ENCODE data around the gene PHLDB1. TPM values are rescaled to one million over a fixed set of nuclear protein-coding genes. Genes with fewer than 3 reads are reported as not detected.
"Not testable (repeated sequence)": the region's sequence is repeated elsewhere in the genome, so short reads cannot be mapped to it uniquely, and the experiment has no call there.

PHLDB1 gene
- 100 to 1,000 TPM in 2 of 3 donors, 10 to 100 TPM in 1; 31.5 to 339 (median 208) TPM for polyA plus RNA-seq

DNA sequence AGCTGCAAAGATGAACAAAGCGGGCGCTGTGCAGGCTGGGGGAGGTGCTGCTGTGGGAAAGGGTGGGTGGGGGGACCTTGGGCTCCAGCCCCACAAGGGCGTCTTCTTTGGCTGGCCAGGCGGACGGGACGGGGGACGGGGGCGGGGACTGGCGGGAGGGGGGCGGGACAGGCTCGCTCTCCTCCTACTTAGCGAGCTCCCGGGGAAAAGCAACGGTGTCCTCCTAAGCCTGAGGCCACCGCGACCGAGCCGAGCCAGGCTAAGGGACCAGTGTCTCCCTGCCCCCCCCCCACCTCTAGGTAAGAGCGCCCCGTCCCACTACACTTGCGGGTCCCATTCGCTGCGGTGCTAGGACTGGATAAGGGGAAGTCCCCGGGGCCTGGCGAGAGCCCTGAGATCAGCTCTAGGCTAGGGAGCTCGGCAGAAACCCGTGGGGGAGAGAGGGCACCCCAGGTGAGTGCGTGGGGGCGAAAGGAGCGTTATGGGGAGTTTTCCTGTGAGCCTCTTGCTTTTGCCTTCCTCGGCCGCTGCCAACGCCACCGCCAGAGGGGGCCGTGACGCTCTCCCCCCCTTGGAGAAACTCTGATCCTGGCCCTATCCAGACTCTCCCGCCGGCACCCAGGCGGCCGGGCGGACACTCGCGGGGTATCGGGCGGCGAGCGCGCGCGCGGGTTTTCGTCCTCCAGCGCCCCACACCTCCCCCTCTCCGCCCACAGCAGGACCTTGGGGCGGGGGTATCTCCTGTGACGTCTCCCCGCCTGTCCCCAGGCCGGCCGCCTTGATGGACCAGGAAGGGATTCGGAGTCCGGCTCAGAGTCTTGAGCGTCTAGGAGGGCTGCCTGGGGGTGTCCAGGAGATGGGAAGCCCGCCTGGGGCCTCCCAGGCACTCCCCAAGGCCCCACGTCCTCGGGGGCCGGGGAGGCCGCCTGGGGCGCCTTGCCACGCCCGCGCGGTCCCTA is at the start of gene PHLDB1:
Gene PHLDB1, plus strand, starts transcription at position 215 of the 959 bp plus-strand sequence. CDS start 6,222 bp downstream, outside the sequence.
- WGBS, 3 donors = 0 to 1% (median 1%) methylated on average over 64 to 71 of the region's 72 CpGs
- H3K27ac ChIP-seq (ENCODE audit: low read depth, low read length) = peak within 1 kb of the TSS; percentile 71

DNA sequence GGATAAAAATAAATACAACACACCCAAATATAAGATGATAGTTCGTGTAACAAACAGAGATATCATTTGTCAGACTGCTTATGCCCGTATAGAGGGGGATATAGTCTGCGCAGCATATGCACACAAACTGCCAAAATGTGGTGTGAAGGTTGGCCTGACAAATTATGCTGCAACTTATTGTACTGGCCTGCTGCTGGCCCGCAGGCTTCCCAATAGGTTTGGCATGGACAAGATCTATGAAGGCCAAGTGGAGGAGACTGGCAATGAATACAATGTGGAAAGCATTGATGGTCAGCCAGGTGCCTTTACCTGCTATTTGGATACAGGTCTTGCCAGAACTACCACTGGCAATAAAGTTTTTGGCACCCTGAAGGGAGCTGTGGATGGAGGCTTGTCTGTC is 46.6 kb upstream of the PHLDB1 start:
- 86 to 96% (median 94%) methylated on average over 4 of the region's 4 CpGs for WGBS, 3 donors
- no peak overlapping the region for H3K27ac ChIP-seq (ENCODE audit: low read depth, low read length)

DNA sequence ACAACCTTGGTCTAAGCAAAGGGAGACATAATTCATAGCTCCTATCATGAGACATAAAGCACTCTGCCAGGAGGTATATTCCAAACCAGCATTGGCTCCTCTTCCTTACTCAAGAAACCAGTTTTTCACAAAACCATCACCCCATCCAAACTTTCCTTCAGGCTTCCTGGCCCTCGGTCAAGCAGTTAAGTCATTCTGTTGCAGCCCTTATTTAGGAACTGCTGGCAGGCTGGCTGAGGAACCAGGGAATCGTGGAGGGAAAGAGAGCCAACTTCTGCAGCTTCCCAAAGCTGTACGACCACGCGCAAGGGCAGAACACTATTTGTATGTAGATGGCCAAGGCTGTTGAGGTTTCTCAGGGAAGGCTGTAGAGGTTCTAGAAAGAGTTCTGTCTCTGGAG is 42.4 kb upstream of the PHLDB1 start:
- 38 to 51% (median 38%) methylated on average over 5 of the region's 5 CpGs for WGBS, 3 donors
- H3K27ac ChIP-seq (ENCODE audit: low read depth, low read length) = no peak overlapping the region

DNA sequence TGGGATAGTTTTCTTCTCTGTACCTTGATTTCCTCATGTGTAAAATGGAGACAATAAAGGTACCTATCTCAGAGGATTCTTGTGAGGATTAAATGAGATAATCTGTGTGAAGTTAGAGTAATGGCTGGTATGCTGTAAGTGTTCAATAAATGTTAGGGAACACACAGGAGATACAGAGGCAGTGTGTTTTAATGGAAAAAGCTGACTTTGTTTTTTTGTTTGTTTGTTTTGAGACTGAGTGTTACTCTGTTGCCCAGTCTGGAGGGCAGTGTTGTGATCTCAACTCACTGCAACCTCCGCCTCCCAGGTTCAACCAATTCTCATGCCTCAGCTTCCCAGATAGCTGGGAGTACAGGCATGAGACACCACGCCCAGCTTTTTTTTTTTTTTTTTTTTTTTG is 37.7 kb upstream of the PHLDB1 start:
- 81 to 97% (median 89%) methylated on average over 1 to 2 of the region's 2 CpGs for WGBS, 3 donors
- no peak overlapping the region for H3K27ac ChIP-seq (ENCODE audit: low read depth, low read length)

DNA sequence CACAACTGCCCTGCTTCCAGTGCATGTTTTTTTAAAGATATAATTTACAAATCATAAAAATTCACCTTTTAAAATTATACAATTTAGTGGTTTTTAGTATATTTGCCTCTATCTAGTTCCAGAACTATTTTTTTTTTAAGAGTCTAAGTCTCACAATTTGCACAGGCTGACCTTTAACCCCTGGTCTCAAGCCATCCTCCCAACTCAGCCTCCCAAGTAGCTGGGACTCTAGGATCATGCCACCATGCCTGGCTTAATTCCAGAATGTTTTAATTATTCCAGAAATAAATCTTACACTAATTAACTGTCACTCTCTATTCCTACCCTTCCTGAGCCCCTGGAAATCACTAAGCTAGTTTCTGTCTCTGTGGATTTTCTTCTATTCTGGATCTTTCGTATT is 36.6 kb upstream of the PHLDB1 start:
- no peak overlapping the region for H3K27ac ChIP-seq (ENCODE audit: low read depth, low read length)
- 95 to 100% (median 95%) methylated on average over 1 of the region's 1 CpG for WGBS, 3 donors

DNA sequence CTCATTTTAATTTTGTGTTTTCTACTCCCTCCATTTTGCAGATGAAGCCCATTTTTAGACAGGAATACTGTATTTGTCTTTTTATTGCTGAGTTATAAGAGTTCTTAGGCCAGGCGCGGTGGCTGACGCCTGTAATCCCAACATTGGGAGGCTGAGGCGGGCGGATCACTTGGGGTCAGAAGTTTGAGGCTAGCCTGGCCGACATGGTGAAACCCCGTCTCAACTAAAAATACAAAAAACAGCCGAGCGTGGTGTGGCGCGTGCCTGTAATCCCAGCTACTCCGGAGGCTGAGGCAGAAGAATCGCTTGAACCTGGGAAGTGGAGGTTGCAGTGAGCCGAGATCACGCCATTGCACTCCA is 35.7 kb upstream of the PHLDB1 start:
- WGBS, 3 donors = 2 to 13% (median 13%) methylated on average over 15 of the region's 15 CpGs
- not testable (repeated sequence) for H3K27ac ChIP-seq (ENCODE audit: low read depth, low read length)

DNA sequence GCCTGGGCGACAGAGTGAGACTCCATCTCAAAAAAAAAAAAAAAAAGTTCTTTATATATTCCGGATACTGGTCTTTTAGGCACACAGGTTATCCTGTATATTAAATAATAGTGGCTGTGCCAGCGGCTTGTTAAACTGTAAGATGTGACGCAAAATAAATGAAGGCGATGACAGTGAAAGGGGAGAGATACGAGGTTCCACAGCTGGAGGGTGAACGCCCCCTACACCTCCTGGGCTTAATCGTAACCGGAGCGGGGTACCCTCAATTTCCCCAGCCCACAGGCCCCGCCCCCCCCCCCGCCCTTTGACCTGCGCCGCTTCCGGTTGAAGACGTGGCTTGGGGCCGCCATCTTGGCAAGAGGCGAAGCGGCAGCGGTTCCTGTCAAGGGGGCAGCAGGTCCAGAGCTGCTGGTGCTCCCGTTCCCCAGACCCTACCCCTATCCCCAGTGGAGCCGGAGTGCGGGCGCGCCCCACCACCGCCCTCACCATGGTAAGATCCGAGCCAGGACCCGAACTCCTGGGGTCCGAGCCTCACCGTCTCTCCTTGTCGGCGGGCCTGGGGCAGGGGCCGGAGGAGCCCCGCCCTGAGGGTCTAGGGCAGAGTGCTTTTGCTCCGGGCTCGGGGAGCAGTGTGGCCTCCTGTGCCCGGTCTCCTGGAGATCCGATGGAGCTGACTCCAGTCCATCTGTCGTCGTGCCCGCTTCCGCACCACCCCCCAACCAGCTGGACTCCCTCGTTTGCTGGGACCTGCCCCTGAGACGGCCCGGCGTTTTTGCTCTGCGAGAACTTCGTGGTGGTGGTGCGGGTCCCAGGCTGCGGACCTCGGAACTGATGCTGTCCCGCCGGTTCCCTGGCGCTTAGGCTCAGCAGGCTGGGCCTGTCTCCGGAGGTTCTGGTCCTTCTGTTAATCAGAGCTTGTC is 35.1 kb upstream of the PHLDB1 start, which contains the start of gene ARCN1:
Gene ARCN1, plus strand, starts transcription at position 349 of the 920 bp plus-strand sequence. Its CDS starts 139 bp downstream, at position 488.
- peak within 1 kb of the TSS; percentile 97 for H3K27ac ChIP-seq (ENCODE audit: low read depth, low read length)
- 0 to 1% (median 0%) methylated on average over 50 to 55 of the region's 55 CpGs for WGBS, 3 donors

DNA sequence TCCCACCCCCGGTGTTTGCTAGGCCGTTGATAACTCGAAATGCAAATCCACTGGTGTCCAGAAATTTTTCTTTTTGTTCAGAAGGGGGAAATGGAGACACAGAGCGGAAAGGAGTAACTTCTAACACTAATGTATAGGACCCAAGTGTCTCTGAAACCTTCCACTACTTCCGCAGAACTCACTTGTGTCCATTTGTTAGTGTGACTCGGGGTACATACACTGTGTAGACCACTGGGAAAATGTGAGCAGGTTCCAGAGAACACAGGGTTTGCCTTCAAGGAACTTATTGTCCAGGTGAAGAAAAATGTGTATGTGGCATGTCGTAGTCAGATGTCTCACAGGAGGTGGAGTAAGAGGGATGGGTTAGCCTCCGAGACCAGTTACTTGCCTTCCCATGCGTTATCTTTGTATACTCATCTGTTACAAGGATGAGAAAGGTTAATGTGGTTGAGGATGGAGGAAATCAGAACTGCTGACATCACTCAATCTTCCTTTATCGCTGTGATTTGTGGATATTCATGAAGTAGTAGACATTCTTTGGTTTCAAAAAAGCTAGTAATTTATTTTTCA is 34.3 kb upstream of the PHLDB1 start:
- WGBS, 3 donors = 2 to 4% (median 3%) methylated on average over 10 of the region's 10 CpGs
- peak overlapping the region; percentile 97 for H3K27ac ChIP-seq (ENCODE audit: low read depth, low read length)

DNA sequence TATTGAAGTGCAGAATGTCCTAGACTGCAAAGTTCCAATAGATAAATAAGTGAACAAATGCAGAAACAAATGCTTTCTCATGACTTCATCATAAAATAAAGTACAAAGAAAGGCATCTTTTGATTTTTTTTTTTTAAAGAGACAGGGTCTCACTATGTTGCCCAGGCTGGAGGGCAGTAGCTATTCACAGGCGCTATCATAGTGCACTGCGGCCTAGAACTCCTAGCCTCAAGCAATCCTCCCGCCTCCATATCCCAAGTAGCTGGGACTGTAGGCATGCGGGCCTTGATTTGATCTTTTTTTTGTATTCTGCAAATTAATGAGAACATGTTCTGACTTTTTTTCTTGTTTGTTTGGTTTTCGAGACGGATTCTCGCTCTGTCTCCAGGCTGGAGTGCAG is 32.8 kb upstream of the PHLDB1 start:
- H3K27ac ChIP-seq (ENCODE audit: low read depth, low read length) = no peak overlapping the region
- 59 to 92% (median 91%) methylated on average over 7 of the region's 7 CpGs for WGBS, 3 donors

DNA sequence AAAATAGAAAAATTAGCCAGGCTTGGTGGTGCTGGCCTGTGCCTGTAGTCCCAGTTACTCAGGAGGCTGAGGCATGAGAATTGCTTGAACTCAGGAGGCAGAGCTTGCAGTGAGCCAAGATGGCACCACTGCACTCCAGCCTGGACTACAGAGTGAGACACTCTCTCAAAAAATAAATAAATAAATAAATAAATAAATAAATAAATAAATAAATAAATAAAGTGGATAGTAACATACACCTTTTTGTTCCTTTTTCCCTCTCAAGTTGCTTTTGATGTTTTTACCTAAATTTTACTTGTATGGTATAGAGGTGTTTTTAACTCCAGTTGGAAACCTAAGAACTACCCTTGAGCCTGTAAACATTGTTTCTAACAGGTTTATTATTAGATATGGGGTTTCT is 29.4 kb upstream of the PHLDB1 start:
- H3K27ac ChIP-seq (ENCODE audit: low read depth, low read length) = not testable (repeated sequence)

DNA sequence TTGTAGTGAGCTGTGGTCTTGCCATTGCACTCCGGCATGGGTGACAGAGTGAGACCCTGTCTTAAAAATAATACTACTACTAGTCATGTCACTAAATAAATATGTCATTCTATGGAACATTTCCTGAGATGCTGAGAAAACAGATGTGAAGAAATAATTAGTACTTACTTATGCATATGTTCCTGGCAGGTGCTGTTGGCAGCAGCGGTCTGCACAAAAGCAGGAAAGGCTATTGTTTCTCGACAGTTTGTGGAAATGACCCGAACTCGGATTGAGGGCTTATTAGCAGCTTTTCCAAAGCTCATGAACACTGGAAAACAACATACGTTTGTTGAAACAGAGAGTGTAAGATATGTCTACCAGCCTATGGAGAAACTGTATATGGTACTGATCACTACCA is 26.4 kb upstream of the PHLDB1 start:
- H3K27ac ChIP-seq (ENCODE audit: low read depth, low read length) = no peak overlapping the region
- WGBS, 3 donors = 63 to 69% (median 69%) methylated on average over 6 of the region's 6 CpGs

DNA sequence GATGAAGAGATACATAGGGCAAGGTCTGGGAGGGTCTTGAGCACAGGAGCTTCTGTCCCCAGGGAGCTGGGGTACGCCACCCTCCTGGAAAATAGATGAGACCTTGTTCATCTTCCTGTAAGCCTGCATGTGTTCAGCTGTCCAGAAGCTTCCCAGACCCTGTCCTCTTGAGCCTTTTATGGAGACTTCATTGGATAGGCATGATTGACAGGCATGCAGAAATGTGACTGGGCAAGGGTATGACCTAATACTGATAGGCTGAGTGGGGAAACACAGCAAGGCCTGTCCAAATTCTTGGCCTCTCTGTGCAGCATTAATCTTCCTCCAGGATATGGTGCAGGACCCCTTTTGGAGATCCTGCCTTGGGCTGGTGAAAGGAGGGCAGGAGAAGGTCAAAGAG is 19.5 kb upstream of the PHLDB1 start:
- no peak overlapping the region for H3K27ac ChIP-seq (ENCODE audit: low read depth, low read length)
- 90 to 100% (median 95%) methylated on average over 1 of the region's 1 CpG for WGBS, 3 donors

DNA sequence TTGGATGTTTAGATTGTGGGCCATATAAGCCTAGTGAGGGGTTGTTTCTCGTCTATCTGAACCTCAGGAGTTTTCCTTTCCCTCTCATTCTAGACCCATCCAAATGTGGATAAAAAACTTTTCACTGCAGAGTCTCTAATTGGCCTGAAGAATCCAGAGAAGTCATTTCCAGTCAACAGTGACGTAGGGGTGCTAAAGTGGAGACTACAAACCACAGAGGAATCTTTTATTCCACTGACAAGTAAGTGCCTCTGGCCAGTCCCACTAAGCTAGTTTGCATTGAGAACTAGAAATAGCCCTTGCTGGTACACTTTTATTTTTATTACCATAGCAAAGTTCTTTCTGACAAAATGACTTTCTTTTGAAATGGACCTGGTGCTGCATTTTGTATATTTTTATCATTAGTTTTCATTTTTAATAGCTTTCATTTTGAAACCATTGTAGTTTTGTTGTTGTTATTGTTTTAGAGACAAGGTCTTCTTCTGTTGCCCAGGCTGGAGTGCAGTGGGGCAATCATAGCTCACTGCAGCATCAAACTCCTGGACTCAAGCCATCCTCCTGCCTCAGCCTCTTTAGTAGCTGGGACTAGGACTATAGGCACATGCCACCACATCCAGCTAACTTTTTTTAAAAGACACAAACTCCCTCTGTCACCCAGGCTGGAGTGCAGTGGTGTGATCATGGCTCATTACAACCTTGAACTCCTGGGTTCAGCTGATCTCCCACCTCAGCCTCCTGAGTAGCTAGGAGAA is 14.6 kb upstream of the PHLDB1 start:
- 73 to 88% (median 83%) methylated on average over 2 of the region's 2 CpGs for WGBS, 3 donors
- H3K27ac ChIP-seq (ENCODE audit: low read depth, low read length) = no peak overlapping the region

DNA sequence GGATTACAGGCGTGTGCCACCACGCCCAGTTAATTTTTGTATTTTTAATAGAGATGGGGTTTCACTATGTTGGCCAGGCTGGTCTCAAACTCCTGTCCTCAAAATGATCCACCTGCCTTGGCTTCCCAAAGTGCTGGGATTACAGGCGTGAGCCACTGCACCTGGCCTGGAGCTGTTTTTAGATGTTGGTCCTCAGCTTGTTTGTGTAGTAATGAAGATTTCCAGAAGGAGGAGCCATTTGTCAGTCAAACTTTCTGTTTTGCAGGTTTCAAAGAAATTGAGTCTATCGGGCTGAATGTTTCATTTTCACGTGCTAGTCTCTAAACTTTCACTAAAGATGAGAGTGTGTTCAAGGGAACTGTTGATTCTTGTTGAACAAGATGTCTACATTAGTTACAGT is 12.4 kb upstream of the PHLDB1 start:
- 56 to 62% (median 57%) methylated on average over 5 of the region's 5 CpGs for WGBS, 3 donors
- H3K27ac ChIP-seq (ENCODE audit: low read depth, low read length) = not testable (repeated sequence)

DNA sequence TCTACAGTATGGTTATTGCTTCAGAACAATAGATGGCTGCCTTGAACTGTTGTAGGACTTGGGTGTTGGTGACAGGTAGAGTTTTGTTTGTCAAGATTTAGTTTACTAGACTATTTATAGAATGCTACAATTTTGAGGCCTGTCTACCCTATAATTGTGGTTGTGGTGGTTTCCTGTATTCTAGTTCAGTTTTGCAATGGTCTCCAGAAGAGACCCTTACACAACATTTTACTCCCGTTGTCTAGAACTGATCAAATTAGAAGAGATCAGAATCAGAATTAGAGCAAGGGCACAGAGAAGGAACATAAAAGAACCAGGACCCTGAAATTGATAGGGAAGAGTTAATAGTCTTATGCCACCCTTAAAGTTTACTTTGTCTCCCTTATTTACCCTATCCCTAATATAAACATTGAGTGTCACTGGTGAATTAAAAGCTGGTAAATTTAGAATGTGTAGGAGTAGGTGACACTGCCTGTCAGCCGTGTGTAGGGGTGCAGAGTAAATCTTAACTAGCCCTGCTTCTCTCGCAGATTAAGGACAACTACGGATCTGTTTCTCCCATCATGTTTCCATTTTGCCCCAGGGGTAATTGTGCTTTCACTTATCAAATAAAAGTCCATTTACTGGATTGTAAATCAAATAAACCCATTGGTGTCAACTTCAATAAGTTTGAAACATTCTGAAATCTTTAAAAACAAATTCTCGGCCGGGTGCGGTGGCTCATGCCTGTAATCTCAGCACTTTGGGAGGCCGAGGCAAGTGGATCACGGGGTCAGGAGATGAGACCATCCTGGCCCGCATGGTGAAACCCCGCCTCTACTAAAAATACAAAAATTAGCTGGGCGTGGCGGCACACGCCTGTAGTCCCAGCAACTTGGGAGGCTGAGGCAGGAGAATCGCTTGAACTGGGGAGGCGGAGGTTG is 10.9 kb upstream of the PHLDB1 start:
- 86 to 88% (median 86%) methylated on average over 16 of the region's 16 CpGs for WGBS, 3 donors
- no peak overlapping the region for H3K27ac ChIP-seq (ENCODE audit: low read depth, low read length)

DNA sequence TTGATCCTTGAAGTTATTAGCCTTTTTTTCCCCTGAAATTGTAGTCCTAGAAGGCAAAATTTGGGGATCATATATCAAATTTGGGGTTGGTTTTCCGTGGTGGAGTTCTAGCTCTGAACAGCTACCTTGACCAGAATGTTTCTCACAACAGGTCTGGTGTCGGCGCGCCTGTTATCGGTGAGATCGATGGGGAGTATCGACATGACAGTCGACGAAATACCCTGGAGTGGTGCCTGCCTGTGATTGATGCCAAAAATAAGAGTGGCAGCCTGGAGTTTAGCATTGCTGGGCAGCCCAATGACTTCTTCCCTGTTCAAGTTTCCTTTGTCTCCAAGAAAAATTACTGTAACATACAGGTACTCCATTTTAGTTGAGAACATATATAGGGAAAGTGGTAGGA is 9.9 kb upstream of the PHLDB1 start:
- 77 to 93% (median 89%) methylated on average over 9 of the region's 9 CpGs for WGBS, 3 donors
- H3K27ac ChIP-seq (ENCODE audit: low read depth, low read length) = no peak overlapping the region

DNA sequence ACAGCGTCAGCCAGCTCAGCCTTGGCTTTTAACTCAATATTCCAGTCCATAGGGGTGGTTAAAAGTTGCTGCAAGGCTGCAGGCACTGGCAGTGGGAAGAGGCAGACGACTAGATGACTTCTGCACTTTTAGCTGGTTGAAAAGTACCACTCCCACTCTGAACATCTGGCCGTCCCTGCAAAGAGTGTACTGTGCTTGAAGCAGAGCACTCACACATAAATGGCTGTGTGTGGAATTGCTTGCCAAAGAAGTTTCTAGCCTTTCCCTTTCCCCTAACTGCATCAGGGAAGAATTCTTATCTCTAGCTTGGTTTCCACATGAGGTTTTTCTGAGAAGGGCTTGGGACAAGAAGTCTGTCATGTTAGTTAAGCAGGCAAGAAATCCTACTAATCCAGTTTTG is 5.1 kb upstream of the PHLDB1 start:
- no peak overlapping the region for H3K27ac ChIP-seq (ENCODE audit: low read depth, low read length)
- WGBS, 3 donors = 49 to 74% (median 58%) methylated on average over 3 of the region's 3 CpGs

Measured in adipose tissue (tissue), 3 donors.